Measurements from ENCODE around the gene FUBP1. TPM values are rescaled to one million over a fixed set of nuclear protein-coding genes. Genes with fewer than 3 reads are reported as not detected.
"Not testable (repeated sequence)": the region's sequence is repeated elsewhere in the genome, so short reads cannot be mapped to it uniquely, and the experiment has no call there.

The FUBP1 gene
- polyA plus RNA-seq, 1 donor: 426 TPM

- no peak for DNase-seq
Observed at GRCh38 chr1:77948841-77949424, 29.9 kb downstream of the FUBP1 start.

DNA sequence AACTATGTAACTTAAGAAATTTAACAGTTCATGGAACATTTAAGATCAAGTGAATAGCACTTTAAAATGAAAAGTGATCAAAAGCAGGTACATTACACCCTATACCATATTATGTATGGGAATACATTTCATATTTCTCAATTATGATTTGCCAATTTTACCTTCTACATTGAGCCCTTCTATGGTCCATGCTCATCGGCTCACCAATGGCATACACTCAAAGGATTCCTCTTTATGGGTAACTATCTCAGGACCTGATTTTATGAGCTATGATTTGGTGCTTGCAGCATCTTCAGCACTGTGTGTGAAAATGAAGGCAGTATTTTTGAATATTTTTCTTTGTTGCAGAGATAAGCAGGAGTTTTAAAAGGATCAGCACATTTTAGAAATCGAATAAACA lies 33.5 kb downstream of the FUBP1 start:
- no peak for DNase-seq

- DNase-seq: no peak
Observed at GRCh38 chr1:77942400-77943140, 36.3 kb downstream of the FUBP1 start.

DNA sequence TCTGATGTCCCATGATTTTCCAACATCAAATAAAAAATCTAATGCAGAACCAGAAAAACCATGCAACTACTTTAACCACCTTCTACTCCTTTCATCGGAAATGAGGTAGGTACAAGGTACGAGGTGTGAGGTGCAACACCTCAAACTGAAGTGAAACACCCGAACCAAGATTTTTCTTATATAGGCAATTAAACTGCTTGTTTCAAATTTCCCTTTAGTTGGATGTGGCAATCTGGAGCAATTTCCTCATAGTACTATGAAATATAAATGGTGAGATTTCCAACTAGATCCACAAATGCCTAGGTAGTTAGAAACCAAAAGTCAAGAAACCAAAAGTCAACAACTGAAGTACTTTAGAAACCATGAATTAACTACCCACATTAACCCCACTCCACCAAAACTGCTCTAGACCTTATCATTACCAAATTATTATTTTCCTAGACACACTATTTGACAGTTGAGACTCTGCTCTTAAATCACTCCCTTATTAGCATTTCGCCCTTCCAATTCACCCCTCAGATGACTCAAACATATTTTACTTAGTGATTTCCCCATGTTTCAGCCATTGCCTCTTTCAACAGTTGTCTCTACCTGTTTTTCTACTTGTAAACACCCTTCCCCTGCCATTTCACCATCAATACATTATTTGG lies 37.8 kb downstream of the FUBP1 start:
- no peak for DNase-seq

- no peak for DNase-seq
Observed at GRCh38 chr1:77938651-77939050, 40.2 kb downstream of the FUBP1 start.

- DNase-seq: no peak
Observed at GRCh38 chr1:77929806-77930205, 49.1 kb downstream of the FUBP1 start.

DNA sequence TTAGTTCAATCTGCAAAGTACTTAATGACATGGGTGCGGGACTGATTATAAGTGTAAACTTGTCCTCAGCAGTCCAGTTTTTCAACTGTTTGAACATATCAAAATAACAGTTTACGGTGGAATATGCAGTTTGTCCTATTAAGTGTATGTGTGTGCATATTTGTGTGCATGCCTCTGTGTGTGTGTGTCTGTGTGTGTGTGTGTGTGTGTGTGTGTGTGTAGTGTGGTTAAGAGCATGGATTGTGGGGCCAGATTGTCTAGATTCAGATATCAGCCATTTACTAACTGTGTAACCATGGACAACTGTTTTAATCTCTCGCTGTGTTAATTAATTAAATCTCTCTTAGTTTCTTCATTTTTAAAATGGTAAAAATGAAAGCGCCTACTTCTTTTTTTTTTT lies 51.5 kb downstream of the FUBP1 start:
- DNase-seq: no peak

DNA sequence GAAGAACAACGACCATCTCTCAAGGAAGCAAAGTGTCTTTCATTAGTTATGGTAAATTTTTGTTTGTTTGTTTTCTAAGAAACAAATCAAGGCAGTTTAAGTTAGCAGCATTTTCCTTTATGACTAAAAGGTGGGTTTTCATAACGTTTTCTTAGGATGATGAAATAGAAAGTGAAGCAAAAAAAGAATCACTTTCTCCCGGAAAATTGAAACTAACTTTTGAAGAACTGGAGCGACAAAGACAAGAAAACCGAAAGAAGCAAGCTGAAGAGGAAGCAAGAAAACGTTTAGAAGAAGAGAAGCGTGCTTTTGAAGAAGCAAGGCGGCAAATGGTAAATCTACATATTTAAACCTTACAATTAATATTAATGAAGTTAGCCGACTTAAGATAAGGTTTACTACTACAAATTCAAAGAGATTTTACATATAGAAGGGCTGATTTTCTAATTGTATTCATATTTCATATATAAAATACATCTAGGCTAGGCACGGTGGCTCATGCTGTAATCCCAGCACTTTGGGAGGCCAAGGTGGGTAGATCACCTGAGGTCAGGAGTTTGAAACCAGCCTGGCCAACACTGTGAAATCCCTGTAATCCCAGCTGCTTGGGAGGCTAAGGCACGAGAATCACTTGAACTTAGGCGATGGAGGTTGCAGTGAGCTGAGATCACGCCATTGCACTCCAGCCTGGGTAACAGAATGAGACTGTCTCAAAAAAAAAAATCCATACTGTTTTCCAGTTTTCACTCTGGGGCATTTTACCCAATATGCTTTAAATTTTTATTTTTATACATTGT lies 52.1 kb downstream of the FUBP1 start:
- DNase-seq: no peak

- no peak for DNase-seq
Observed at GRCh38 chr1:77925956-77926355, 52.9 kb downstream of the FUBP1 start.

DNA sequence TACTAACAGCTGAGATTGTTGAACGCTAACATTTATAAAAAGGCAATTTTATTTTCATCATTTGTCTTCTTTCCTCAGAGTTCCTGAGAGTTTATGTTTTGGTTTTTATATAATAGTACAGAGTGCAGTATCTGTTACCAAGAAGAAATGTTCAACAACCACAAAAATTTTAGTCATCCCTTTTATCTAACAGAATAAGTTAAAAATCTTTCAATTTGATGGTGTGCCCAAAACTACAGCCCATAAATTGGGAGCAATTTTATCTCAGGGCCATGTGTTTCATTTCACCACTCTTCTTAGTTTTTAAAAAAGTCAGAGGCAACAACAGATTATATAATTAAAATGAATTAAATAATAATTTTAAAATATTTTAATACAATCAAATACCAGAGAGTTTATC lies 53.4 kb downstream of the FUBP1 start:
- no peak for DNase-seq

GRCh38 chr1:77918918-77919317 lies 60.0 kb downstream of the FUBP1 start:
- DNase-seq: not testable (repeated sequence)

DNA sequence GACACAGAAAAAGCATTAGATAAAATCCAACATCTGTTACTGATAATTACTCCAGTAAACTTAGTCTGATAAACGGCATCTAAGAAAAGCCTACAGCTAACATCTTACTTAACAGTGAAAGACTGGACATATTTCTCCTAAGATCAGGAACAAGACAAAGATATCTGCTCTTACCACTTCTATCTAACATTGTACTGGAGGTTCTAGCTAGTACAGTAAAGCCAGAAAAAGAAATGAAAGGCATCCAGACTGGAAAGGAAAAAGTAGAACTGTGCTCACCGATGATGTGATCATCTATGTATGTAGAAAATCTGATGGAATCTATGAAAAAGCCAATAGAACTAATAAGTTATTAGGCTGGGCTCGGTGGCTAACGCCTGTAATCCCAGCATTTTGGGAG lies 68.8 kb downstream of the FUBP1 start:
- no peak for DNase-seq

DNA sequence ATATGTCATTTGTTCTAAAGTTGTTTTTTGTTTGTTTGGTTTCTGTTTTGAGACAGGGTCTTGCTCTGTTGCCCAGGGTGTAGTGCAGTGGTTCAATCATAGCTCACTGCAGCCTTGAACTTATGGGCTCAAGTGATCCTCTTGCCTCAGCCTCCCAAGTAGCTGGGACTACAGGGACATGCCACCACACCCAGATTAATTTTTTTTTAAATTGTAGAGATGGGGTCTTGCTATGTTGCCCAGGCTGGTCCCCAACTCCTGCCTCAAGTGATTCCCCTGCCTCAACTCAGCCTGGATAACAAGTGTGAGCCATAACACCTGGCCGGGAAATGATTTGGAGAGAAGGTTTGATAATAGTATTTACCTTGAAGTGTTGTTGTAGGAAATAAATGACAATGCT lies 72.2 kb downstream of the FUBP1 start:
- DNase-seq: no peak

DNA sequence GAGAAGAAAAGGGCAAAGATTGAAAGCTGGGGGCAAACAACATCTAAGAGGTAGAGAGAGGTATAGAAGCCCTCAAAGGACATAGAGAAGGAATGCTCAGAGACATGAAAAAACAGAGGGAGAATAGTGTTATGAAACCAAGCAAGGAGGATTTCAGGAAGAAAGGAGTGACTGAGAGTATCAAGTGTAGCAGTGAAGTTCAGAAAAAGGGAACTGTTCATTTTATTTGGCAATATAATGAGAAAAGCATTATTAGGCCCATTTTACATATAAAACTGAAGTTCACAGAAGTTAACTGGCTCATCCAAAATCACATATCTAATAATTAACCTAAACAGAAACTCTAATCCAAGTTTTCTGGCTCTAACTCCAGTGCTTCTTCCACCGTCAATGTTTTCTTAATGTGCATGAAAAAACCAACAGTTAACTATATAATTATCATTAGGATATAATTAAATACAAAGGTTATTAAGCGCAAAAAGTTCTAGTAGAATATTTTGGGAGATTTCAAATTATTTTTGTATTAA lies 72.8 kb downstream of the FUBP1 start:
- no peak for DNase-seq

- DNase-seq: no peak
Observed at GRCh38 chr1:77905603-77906002, 73.3 kb downstream of the FUBP1 start.

DNA sequence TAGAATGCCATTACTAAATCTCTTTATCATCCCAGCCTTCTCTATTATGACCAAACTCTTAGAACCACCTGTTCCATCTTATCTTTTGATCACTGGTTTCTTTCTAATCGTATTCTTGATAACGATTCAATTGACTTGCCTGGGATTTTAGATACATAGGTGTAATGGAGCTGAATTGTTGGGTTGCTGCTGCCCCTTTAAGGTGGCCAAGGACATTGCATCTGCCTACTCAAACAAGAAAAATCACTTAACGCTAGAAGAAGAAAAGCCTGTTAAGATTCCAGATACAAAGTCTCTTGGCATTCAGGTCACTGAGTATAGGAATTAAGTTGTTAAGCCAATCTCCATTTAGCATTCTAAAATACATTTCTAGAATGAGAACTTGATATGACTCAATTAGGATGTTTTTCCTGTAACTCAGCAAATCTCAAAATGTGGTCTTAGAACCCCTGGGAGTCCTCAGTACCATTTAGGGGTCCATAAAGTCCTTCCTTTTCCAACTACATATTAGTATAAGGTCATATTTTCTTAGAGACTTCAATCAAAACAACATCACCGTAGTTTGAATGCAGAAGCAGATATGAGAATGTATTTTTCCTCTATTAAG lies 78.1 kb downstream of the FUBP1 start:
- peak; percentile 46 for DNase-seq

GRCh38 chr1:77899647-77900320 lies 79.1 kb downstream of the FUBP1 start:
- DNase-seq: no peak
